GM21390 (cell line): ENCODE data around the gene TBRG4.
A peak's percentile ranks its signal among the peaks of the same experiment; 100 is the strongest.
"Not testable (repeated sequence)": the region's sequence is repeated elsewhere in the genome, so short reads cannot be mapped to it uniquely, and the experiment has no call there.

Source experiments
- ATAC-seq: cut with Tn5 transposase; IDR thresholded peaks from one replicate; pipeline ENCODE4 v1.9.1; 2021; ENCODE audit not compliant: unreplicated experiment

The TBRG4 gene

DNA sequence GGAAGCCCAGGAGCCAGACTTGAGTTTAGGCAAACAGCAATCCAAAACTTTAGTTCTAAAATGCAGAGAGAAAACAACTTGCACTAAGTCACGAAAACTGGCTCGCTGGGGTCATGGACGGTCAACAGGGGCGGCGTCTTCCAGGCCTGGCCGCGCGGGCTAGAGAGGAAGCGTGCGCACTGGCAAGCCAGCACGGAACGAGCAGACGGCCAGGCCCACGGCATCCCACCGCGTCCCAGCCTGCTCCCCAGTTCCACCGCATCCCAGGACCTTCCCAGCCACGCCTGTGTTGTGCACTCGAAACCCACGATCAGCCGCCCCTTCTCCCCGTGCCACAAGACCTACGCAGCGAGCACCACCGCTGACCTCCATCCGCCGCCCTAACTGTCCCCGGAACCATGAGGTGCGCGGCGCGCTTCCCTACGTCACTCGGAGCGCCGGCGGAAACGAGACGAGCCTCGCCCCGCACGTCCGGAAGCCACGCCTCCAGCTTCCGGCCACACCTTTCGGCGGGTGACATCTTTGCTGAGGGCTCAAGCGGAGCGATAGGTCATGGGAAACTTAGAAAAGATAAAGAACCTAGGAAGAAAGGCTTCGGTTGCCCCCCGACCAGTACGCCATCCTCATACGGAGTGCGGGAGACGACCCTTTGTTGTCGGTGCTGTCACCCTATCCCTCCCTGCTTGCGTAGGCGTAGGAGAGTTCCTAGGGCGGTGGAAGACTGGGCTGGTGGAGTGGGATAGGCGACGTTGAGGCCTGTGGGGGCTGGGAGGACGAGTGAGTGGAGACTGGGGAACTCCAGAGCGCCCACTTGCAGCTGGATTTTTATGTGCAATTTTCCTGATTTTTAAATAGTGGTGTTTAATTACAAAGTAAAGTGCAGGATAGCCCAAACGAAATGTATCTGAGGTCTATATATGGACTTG lies at the start of gene TBRG4:
TBRG4 (minus strand) TSS at position 400 of the 926 bp plus-strand sequence. CDS start 2,460 bp downstream, outside the sequence.
- peak; percentile 96 for ATAC-seq

DNA sequence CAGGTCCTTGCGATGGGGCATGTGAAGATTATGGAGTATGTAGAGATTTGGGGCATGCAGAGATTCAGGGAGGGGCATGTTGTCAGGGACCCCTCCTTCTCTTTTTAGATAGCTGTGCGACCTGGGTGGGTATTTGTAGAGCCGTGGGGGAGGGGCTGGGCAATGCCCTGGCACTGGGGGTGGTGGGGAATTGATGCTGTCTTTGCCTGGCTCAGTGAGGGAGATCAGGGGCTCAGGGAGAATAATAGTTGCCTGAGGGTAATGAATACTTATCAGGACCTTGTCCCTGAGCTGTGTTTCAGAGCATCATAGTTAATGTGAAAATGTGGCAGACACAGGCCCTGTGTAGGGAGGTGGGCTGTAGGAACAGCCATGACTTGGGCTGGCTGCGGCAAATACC lies 49.6 kb upstream of the TBRG4 start:
- ATAC-seq = no peak

DNA sequence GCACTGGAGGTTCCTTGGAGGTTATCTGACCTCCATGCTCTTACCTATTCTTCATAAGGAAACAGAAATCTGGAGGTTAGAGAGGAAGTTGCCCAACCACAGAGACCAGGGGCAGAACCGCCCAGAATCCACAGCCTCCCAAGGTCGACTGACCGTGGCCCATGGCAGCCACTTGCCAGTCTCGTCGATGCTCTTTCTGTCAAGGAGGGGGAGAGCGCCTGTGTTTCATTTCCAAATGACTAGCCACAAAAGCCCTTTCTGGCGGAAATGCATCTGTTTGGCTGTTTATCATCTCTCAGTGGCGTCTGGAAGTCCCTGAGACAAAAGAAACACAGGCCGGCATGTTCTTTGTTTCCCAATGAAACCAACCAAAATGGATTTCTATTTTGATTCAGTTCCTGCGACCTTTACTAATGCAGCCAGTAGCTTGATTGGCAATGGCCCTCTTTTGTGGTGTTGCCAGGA lies 49.0 kb upstream of the TBRG4 start:
- peak; percentile 66 for ATAC-seq

DNA sequence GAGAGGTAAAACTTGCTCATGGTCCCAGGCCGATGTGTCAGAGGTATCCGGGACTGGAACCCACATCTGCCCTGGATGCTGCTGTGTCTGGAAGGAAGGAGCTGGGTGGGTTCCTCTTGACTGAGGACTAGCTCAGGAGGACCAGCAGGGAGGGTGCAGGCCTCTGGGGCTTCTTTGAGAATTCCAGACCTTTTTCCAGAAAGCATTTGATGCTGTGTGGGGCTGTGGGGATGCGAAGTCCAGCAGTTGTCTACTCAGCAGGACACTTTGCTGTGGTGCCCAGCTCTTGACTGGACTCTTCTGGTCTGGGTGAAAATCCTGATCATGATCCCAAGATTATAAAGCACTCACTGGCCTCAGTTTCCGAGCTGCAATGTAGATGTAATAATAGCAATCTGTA lies 47.8 kb upstream of the TBRG4 start:
- no peak for ATAC-seq

DNA sequence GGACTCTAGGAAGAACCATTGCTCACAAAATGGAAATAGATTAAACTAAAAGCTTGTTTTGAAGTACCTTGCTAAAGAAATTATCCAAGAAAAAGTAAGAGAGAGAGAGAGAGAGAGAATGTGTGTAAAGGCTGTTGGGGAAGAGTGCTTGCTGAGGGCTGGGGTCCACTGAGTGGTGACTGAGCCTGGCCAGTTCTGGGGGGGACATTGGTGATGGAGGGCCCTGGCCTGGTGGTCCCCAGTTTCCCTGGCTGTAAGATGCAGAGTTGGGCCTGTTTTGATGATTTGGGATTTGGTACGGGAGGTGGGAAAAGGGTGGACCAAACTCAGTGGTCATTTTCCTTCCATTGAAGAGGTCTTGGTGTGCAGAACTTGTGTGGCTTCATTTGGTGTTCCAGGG lies 47.0 kb upstream of the TBRG4 start:
- ATAC-seq = no peak

DNA sequence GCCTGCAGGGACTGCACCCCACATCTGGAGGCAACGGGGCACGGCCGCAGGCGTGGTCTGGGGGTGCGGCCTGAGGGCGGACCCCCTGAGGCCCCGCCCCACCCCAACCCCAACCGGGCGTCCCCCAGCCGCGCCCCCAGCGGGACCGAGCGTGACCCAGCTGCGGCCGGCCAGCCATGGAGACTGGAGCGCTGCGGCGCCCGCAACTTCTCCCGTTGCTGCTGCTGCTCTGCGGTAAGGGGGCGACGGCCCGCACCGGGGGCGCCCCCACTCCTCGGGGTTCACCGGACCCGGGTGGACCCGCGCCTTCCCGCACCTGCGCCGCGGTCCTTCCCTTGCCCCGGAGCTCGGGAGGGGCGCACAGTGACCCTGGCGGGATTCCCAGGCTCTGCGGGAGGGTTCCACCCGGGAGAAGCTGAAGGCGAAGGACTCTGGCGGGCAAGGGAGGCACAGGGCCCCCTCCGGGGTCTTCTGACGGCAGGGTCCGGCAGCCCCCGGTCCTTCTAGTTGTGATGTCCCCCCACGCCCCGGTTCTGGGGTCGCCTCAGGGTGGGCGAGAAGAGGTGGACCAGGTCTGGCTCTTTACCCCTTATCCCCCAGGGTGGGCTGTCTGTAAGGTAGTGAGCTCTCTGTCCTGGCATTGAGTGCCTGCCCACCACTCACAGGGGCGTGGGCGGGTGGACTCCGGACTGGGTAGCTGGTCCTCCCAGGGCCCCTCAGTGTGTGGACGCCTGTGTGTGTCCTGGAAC lies 46.3 kb upstream of the TBRG4 start, which contains the start of gene RAMP3:
RAMP3 (plus strand) TSS at position 139 of the 749 bp plus-strand sequence; CDS start at position 177, 38 bp downstream.
- no peak for ATAC-seq

DNA sequence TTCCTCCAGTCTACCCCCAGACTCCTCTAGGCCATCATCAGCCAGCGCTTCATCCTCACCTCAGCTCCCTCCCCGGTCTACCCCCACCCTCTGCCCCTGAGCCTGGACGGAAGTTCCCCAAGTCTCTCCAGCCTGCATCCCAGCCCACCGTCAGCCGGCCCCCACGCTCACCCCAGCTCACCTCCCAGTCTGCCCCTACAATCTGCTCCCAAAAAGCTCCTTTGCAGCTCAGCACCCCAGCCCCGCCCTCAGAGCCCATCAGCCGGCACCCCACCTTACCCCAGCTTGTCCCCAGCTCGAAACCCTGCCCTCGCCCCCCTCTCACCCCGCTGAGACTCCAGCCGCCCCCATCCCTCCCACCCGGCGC lies 45.8 kb upstream of the TBRG4 start:
- no peak for ATAC-seq

DNA sequence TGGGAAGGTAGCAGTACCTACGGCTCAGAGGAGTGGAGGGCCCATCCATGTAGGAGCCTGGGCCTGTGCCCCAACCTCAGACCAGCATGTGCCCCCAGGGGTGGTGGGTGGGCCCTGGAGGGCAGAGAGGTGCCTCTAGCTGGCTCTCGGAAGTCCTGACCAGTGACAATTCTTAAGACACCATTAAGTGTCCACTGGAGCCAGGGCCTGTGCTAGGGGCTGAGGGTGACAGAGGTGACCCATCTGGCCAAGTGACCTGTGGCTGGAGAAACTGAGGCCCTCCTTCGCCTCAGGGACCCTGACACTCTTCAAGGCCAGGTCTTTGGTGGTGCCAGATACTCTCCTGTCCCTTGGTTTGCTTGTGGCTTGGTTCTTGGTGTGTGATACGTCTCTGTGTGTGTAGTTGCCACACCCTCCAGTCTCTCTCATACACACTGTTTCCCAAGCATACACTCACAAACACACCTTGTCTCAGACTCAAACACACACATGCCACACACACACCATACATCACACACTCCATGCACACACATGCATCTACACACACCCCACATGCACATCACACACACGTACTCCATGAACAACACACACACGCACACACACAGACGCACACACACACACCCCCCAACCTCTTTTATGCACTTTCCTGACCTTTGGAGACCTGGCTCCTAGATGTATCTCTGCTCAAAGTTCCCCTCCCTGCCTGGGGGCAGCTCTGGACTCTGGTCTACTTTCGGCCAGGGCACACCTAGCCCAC lies 45.2 kb upstream of the TBRG4 start:
- no peak for ATAC-seq

DNA sequence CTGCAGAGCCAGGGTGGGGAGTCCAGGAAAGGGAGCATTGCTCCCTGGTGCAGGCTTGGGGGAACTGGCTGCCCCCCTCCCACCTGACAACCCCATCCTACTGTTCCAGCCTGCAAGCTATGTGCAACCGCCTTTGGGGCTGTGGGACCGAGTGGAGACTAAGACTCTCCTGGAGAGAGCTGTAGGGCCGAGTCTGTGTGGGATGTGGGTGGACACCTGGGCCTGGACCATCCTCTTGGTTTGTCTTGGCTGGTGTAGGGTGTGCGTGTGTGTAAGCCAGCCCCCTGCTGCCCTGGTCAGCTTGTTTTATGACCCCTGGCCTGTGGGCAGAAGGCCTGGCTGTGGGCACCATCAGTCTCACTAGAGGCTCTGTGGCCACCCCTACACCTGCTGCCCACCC lies 44.4 kb upstream of the TBRG4 start:
- ATAC-seq = no peak

DNA sequence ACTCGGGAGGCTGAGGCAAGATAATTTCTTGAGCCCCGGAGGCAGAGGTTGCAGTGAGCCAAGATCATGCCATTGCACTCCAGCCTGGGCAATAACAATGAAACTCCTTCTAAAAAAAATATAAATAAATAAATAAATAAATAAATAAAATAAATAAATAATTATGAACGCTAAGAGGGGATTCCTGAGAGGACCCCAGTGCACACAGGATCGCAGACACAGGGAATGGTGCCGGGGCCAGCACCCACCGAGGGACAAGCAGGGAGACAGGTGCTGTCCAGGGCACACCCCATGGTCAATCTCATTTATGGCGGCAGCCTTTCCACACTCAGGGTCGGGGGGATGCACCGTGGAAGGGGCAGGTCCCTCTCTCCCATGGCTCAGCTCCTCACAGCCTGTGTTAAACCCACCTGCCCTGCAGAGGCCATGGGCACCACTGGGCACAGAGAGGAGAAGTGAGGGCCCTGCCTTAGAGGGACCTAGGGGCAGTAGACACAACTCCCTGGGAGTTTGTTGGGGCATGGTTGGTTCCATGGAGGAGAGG lies 43.9 kb upstream of the TBRG4 start:
- ATAC-seq = no peak

DNA sequence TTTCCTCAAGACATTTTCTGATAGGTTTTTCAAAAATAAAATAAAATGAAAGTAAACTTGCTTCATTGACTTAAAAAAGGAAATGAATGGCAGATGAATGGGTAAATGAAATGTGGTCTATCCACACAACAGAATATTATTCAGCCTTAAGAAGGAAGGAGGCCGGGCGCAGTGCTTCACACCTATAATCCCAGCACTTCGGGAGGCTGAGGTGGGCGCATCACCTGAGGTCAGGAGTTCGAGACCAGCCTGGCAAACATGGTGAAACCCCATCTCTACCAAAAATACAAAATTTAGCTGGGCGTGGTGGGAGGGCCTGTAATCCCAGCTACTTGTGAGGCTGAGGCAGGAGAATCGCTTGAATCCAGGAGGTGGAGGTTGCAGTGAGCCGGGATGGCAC lies 42.4 kb upstream of the TBRG4 start:
- ATAC-seq = not testable (repeated sequence)

DNA sequence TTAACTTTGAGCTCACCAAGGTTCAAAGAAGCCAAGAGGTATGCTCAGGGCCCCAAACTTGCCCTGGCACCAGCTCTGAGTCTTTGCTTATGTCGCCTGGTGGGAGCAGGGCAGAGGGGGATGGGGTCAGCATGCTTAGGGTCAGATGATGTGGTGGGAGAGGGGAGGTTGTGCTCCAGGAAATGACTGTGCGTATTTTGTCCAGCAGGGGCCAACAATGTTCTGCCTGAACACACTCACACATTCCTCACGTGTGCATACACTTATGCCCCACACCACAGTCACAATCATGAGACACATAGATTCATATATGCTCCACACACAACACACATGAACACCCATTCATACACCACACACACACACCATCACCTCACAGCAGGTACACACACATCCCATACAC lies 41.7 kb upstream of the TBRG4 start:
- no peak for ATAC-seq

DNA sequence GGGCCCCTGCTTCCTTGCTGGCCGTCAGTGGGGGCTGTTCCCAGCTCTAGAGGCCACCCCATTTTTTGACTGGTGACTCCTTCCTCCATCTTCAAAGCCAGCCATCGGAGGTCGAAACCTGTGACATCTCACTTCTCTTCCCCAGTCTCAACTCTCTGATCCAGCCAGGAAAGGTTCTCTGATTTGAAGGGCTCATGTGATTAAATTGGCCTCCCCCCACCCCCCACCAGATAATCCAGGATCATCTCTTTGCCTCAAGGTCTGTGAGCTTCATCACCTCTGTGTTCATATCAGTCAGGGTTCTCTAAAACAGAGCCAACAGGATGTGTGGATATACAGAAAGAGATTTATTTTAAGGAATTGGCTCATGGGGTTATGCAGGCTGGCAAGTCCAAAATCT lies 40.5 kb upstream of the TBRG4 start:
- ATAC-seq = no peak

DNA sequence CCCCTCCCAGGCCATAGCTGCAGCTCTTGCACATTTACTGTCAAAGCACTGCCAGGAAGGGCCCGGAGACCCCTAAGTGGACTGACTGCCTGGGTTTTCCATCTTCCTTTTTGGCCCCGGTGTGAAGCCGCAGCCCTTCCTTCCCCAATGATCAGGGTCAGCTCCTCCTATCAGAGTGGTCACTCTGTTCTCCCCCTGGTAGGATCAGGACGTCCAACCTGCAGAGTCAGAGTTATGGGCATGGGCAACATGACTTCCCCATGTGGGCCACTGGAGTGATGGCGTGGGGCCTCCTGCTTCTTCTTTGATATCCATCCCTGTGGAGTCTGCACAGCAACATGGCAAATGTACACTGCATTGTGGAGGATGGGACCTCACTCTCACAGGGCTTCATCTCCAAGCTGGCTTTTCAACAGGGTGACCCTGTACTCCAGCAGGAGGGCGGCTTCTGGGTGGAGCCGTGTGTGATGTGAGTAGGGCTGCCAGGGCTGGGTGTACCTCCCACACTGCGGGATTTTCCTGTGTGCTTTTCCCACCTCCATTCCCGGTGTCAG lies 39.7 kb upstream of the TBRG4 start:
- ATAC-seq = no peak

DNA sequence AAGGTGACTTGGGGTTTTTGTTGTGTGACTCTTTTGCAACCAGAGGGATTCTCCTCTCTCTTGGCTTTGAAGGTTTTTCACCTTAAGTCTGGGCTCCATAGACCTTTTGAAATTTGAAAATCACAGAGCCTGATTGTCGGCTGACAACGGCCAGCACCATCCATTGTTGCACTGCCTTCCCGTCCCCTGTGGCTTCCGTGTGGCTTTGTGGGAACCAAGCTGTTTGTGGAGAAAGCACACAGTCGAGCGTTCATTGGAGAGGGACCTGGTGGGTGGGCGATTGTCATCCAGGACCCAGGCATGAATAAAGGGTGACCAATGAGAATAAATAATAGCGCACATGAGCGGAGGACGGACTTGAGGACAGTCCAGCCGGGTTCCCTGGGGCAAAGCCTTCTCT lies 38.7 kb upstream of the TBRG4 start:
- ATAC-seq = no peak

DNA sequence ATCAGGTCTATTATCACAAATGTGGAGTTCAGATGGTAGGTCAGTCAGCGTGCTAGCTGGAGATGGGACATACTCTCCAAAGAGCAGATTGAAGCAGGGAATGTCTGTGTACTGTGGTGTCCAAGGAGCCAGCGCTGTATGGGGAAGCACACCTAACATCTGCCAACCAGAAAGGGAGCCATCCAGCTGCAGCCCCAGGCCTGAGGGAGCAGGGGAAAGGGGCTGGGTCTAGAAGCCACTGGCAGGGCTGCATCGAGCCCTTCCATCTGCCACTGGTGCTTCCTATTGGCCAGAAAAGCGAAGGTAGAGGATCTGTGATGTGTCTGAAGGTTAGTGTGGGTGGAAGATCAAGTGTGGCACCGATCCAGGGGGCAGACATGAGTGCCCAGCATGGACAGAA lies 38.1 kb upstream of the TBRG4 start:
- no peak for ATAC-seq

DNA sequence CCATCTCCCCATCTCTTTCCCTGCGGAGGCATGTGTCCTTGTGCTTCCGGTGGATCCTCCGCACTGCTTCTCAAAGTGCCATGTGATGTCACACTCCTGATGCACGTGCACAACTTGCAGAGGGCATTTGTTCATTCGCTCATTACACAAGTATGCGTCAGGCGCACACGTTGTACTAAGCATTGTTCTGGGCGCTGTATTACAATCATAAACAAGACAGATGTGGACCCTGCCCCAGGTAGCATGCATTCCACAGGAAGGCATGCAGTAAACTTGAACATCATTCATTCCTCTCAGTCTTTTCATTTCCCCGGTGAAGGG lies 37.1 kb upstream of the TBRG4 start:
- ATAC-seq = no peak

DNA sequence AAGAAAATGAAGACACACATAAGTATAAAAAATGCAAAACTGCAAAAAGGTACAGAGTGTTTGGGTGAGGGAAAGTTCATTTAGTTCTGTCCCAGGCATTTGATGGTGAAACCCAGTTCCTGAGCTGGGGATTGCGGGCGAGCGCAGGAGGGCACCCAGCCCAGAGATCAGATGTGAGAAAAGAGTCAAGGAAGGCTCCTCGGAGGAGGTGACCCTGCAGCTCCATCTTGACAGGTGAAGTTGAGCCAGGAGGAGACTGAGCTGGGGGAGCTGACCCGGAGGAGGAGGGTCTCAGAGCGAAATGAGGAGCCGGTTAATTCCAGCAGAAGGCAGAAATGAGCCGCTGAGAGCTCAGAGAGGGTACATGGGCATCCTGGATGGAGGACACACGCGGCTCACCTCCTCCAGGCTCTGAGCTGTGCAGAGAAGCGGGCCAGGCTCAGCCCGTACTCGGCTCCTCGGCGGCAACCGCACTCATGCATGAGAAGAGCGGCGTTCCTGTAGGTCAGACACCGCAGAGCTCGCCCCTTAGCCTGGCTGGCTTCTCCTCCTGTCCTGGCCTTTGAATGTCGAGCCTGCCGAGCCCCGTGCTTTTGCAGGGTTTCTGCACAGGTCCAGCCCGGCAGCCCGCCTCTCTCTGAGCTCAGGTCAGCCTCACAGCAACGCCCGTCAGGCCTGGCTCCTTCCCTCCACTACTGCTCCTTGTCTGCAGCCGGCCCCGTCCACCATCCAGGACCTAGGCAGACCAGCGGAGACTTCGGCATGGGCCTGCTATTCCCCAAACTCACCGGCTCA lies 36.6 kb upstream of the TBRG4 start:
- no peak for ATAC-seq

DNA sequence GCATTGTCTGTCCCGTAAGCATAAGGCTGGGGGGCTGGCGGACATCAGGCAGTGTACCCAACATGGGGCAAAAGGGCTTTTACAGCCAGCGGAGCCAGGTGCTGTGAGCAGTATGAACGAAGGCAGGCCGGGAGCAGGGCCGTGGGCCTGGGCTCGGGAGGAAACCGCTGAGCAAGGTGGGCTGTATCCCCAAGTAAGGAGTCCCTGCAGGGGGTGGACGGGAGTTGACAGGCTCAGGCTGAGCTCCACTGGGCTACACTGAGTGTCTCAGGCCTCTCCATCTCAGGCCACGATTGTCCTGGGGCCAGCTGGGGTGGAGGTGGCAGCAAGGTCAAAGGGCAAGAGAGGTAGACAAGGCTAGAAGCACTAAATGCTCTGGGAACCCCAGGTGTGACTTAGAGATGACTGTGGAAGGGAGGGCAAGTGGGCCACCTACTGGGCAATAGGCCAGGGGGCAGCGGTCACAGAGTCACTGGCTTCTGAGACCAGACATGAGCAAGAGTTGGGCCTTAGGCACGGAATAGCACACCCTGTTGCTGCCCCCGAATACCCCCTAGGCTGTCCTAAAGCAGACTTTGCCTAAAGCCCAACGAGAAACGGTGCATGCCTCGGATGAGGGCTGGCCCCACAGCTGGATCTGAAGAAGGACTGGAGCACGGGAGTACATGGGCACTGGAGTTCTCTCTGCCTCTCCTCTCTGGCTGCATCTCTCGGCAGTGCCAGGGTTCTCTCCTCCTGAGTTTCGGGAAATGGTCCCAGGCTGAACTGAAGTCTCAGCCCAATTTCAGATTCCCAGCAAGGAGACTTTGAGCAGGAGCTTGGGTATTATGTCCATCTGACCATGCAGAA lies 35.3 kb upstream of the TBRG4 start:
- no peak for ATAC-seq
